ENCODE data around the gene NPHP4. TPM values are rescaled to one million over a fixed set of nuclear protein-coding genes. Genes with fewer than 3 reads are reported as not detected.

Gene NPHP4
- total RNA-seq, 2 experiments from 2014 or later, result 6.2 to 7.7 TPM

GRCh38 chr1:5936126-5936525, 56.1 kb downstream of the NPHP4 start:
- no peaks in the 10 kb centered on the region for H3K4me1 Mint-ChIP-seq (ENCODE audit: low read depth)
- no peaks in the 10 kb centered on the region for H3K9me3 ChIP-seq (ENCODE audit: control insufficient read depth in 1 of 2, insufficient read depth in 1 of 2, low read length in 2 of 2)
- no peak overlapping the region for H3K4me3 ChIP-seq (ENCODE audit: low read length)
- no peak overlapping the region for H3K4me3 Mint-ChIP-seq
- DNase-seq (no peak), ATAC-seq (ENCODE audit: poor library complexity) (no peak)
- no peak overlapping the region for H3K27ac ChIP-seq (ENCODE audit: low read depth in 1 of 2, low read length in 2 of 2)
- intact Hi-C loops (cut with DNase I, micrococcal nuclease), result no loop called here
- no peaks in the 10 kb centered on the region for H3K27me3 Mint-ChIP-seq
- H3K27ac Mint-ChIP-seq, result no peak overlapping the region
- H3K4me1 ChIP-seq (ENCODE audit: insufficient read depth, low read length), result peaks cover 6% of the 10 kb centered on the region
- TF ChIP-seq, protein P1, sequence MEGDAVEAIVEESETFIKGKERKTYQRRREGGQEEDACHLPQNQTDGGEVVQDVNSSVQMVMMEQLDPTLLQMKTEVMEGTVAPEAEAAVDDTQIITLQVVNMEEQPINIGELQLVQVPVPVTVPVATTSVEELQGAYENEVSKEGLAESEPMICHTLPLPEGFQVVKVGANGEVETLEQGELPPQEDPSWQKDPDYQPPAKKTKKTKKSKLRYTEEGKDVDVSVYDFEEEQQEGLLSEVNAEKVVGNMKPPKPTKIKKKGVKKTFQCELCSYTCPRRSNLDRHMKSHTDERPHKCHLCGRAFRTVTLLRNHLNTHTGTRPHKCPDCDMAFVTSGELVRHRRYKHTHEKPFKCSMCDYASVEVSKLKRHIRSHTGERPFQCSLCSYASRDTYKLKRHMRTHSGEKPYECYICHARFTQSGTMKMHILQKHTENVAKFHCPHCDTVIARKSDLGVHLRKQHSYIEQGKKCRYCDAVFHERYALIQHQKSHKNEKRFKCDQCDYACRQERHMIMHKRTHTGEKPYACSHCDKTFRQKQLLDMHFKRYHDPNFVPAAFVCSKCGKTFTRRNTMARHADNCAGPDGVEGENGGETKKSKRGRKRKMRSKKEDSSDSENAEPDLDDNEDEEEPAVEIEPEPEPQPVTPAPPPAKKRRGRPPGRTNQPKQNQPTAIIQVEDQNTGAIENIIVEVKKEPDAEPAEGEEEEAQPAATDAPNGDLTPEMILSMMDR (IDR thresholded peaks at IDR 0.05), result no peak
- H3K27me3 ChIP-seq (ENCODE audit: control insufficient read depth in 1 of 2, insufficient read depth in 2 of 2, low read length in 2 of 2), result no peaks in the 10 kb centered on the region
- peaks cover 9% of the 10 kb centered on the region for H3K36me3 ChIP-seq (ENCODE audit: insufficient read depth, low read length)
- CTCF ChIA-PET, result no interaction called here
- peaks cover 13% of the 10 kb centered on the region for H3K36me3 Mint-ChIP-seq (ENCODE audit: low read depth)
- no peaks in the 10 kb centered on the region for H3K9me3 Mint-ChIP-seq
- POLR2A ChIA-PET, result no interaction called here

GRCh38 chr1:5935026-5935425, 57.2 kb downstream of the NPHP4 start:
- Histone ChIP-seq H3K4me1 (ENCODE audit: insufficient read depth, low read length) (peaks cover 6% of the 10 kb centered on the region), H3K4me3 (ENCODE audit: low read length) (no peak overlapping the region), H3K27me3 (ENCODE audit: control insufficient read depth in 1 of 2, insufficient read depth in 2 of 2, low read length in 2 of 2) (no peaks in the 10 kb centered on the region), H3K36me3 (ENCODE audit: insufficient read depth, low read length) (peaks cover 9% of the 10 kb centered on the region), H3K27ac (ENCODE audit: low read depth in 1 of 2, low read length in 2 of 2) (no peak overlapping the region), H3K9me3 (ENCODE audit: control insufficient read depth in 1 of 2, insufficient read depth in 1 of 2, low read length in 2 of 2) (no peaks in the 10 kb centered on the region)
- Mint-ChIP-seq H3K27me3 (no peaks in the 10 kb centered on the region), H3K27ac (no peak overlapping the region), H3K4me1 (ENCODE audit: low read depth) (no peaks in the 10 kb centered on the region), H3K9me3 (no peaks in the 10 kb centered on the region), H3K36me3 (ENCODE audit: low read depth) (peaks cover 14% of the 10 kb centered on the region), H3K4me3 (no peak overlapping the region)
- TF ChIP-seq, protein P1 (IDR thresholded peaks at IDR 0.05), result no peak
- POLR2A ChIA-PET, result no interaction called here
- DNase-seq (no peak), ATAC-seq (ENCODE audit: poor library complexity) (no peak)
- CTCF ChIA-PET, result no interaction called here
- intact Hi-C loops (cut with DNase I, micrococcal nuclease), result no loop called here

- DNase-seq (no peak), ATAC-seq (ENCODE audit: poor library complexity) (no peak)
- POLR2A ChIA-PET, result no interaction called here
- H3K9me3 Mint-ChIP-seq, result no peaks in the 10 kb centered on the region
- intact Hi-C loops (cut with DNase I, micrococcal nuclease), result no loop called here
- H3K36me3 Mint-ChIP-seq (ENCODE audit: low read depth), result peaks cover 18% of the 10 kb centered on the region
- H3K4me1 Mint-ChIP-seq (ENCODE audit: low read depth), result no peaks in the 10 kb centered on the region
- Histone ChIP-seq H3K4me3 (ENCODE audit: low read length) (no peak overlapping the region), H3K27ac (ENCODE audit: low read depth in 1 of 2, low read length in 2 of 2) (no peak overlapping the region), H3K36me3 (ENCODE audit: insufficient read depth, low read length) (peaks cover 9% of the 10 kb centered on the region), H3K27me3 (ENCODE audit: control insufficient read depth in 1 of 2, insufficient read depth in 2 of 2, low read length in 2 of 2) (no peaks in the 10 kb centered on the region), H3K9me3 (ENCODE audit: control insufficient read depth in 1 of 2, insufficient read depth in 1 of 2, low read length in 2 of 2) (no peaks in the 10 kb centered on the region), H3K4me1 (ENCODE audit: insufficient read depth, low read length) (peaks cover 6% of the 10 kb centered on the region)
- H3K27ac Mint-ChIP-seq, result no peak overlapping the region
- H3K27me3 Mint-ChIP-seq, result no peaks in the 10 kb centered on the region
- TF ChIP-seq, protein P1 (IDR thresholded peaks at IDR 0.05), result no peak
- no peak overlapping the region for H3K4me3 Mint-ChIP-seq
- CTCF ChIA-PET, result no interaction called here
Measured at GRCh38 chr1:5934058-5934884, 58.0 kb downstream of the NPHP4 start.

All from CD4-positive, alpha-beta T cell (primary cell).